CD14-positive monocyte (primary cell): Measurements from ENCODE around the gene ASPA. TPM values are rescaled to one million over a fixed set of nuclear protein-coding genes. Genes with fewer than 3 reads are reported as not detected.

Experiments used
- DNase-seq, 3 donors: peaks; one replicate each; pipeline ENCODE4 v3.0.0-alpha.2; 2011 to 2022
- H2AFZ ChIP-seq: 2 replicates; pipeline ENCODE4 v1.6.0; 2012; ENCODE audit warnings: mild to moderate bottlenecking, low read depth, low read length, inconsistent platforms; ENCODE audit not compliant: insufficient read depth, poor library complexity, severe bottlenecking
- H3K27ac ChIP-seq, 2 donors: 1 replicate in 1 of 2; 2 replicates in 1 of 2; pipeline ENCODE4 v1.5.1; 2012 to 2013; ENCODE audit warnings: low read length in 2 of 2, control low read depth in 1 of 2, inconsistent platforms in 1 of 2, low read depth in 1 of 2, mild to moderate bottlenecking in 1 of 2
- H3K27me3 ChIP-seq, 2 donors: one replicate each; pipeline versions ENCODE4 v1.6.0 to v1.6.1; 2011 to 2013; ENCODE audit warnings: low read length in 2 of 2; ENCODE audit not compliant: control insufficient read depth in 2 of 2, insufficient read depth in 2 of 2
- H3K36me3 ChIP-seq, 2 donors: replicated peaks in 1 of 2; 1 replicate in 1 of 2; 2 replicates in 1 of 2; pipeline versions ENCODE4 v1.5.1 to v1.6.1; 2012 to 2013; ENCODE audit warnings: low read length in 2 of 2, control low read depth in 1 of 2, inconsistent platforms in 1 of 2, mild to moderate bottlenecking in 1 of 2; ENCODE audit not compliant: insufficient read depth in 2 of 2, control insufficient read depth in 1 of 2
- H3K4me1 ChIP-seq, 2 donors: 1 replicate in 1 of 2; 2 replicates in 1 of 2; pipeline versions ENCODE4 v1.5.1 to v1.6.1; 2012 to 2013; ENCODE audit warnings: low read length in 2 of 2, control low read depth in 1 of 2, inconsistent platforms in 1 of 2, mild to moderate bottlenecking in 1 of 2, moderate library complexity in 1 of 2; ENCODE audit not compliant: insufficient read depth in 2 of 2, control insufficient read depth in 1 of 2
- H3K4me2 ChIP-seq: replicated peaks from 2 replicates; pipeline ENCODE3; 2012; ENCODE audit warnings: low read length, moderate library complexity, mild to moderate bottlenecking; ENCODE audit not compliant: poor library complexity, severe bottlenecking; ENCODE audit errors: extremely low read depth
- H3K4me3 ChIP-seq, 3 experiments: fragments of 200-600 bp in 1 of 3; sonication (generic) in 1 of 3; replicated peaks in 1 of 3; 1 replicate in 2 of 3; 2 replicates in 1 of 3; pipeline ENCODE4 v1.5.1; 2011 to 2013; ENCODE audit warnings: low read length in 3 of 3, mild to moderate bottlenecking in 3 of 3, control low read depth in 2 of 3, low read depth in 2 of 3, inconsistent platforms in 1 of 3, moderate library complexity in 1 of 3
- H3K79me2 ChIP-seq: 2 replicates; pipeline ENCODE4 v1.6.0; 2012; ENCODE audit warnings: mild to moderate bottlenecking, control low read depth, inconsistent platforms, low read length, moderate library complexity; ENCODE audit not compliant: insufficient read depth
- H3K9ac ChIP-seq: 2 replicates; pipeline ENCODE4 v1.6.0; 2017; ENCODE audit warnings: low read length, mild to moderate bottlenecking; ENCODE audit not compliant: insufficient read depth, poor library complexity, severe bottlenecking
- H3K9me3 ChIP-seq, 2 donors: replicated peaks in 1 of 2; 1 replicate in 1 of 2; 2 replicates in 1 of 2; pipeline versions ENCODE4 v1.5.1 to v1.6.1; 2012 to 2013; ENCODE audit warnings: low read length in 2 of 2, control low read depth in 1 of 2; ENCODE audit not compliant: control insufficient read depth in 1 of 2, insufficient read depth in 1 of 2
- H4K20me1 ChIP-seq: 2 replicates; pipeline ENCODE4 v1.6.0; 2012; ENCODE audit warnings: mild to moderate bottlenecking, low read length, control low read depth, moderate library complexity; ENCODE audit not compliant: insufficient read depth
- H3K27ac Mint-ChIP-seq, 7 donors: one replicate each; pipeline ENCODE4 v1.8.0; 2020; ENCODE audit warnings: mild to moderate bottlenecking in 7 of 7, mixed read lengths in 7 of 7, moderate library complexity in 6 of 7, inconsistent platforms in 2 of 7
- H3K27me3 Mint-ChIP-seq, 3 donors: one replicate each; pipeline ENCODE4 v1.8.0; 2021 to 2022; ENCODE audit warnings: low read depth in 3 of 3, mild to moderate bottlenecking in 3 of 3, mixed read lengths in 3 of 3, moderate library complexity in 3 of 3, inconsistent platforms in 1 of 3
- H3K36me3 Mint-ChIP-seq, 2 donors: one replicate each; pipeline ENCODE4 v1.8.0; 2020; ENCODE audit warnings: mixed read lengths in 2 of 2, inconsistent platforms in 1 of 2, mild to moderate bottlenecking in 1 of 2
- H3K4me1 Mint-ChIP-seq: one replicate; pipeline ENCODE4 v1.8.0; 2020; ENCODE audit warnings: mild to moderate bottlenecking, mixed read lengths
- H3K4me3 Mint-ChIP-seq, 2 donors: one replicate each; pipeline ENCODE4 v1.8.0; 2020; ENCODE audit warnings: mild to moderate bottlenecking in 2 of 2, mixed read lengths in 2 of 2, moderate library complexity in 1 of 2
- H3K9me3 Mint-ChIP-seq, 7 donors: one replicate each; pipeline ENCODE4 v1.8.0; 2020 to 2022; ENCODE audit warnings: mixed read lengths in 7 of 7, mild to moderate bottlenecking in 6 of 7, moderate library complexity in 6 of 7, inconsistent platforms in 2 of 7
- WGBS: methylation state at CpG from one replicate; pipeline ENCODE4 v1.1.5; 2013; ENCODE audit warnings: missing lambda C conversion rate; ENCODE audit not compliant: insufficient coverage; 5-methylcytosine and 5-hydroxymethylcytosine counted together
- intact Hi-C, 2 donors: fragments of 100-400 bp; cut with micrococcal nuclease; formaldehyde crosslinking; loops; one replicate each; pipeline versions ENCODE4 v1.15.0 to v1.15.1; 2023
- polyA plus RNA-seq, 3 donors: library from polyadenylated mRNA; depleted of rRNA in 1 of 3; unstranded in 2 of 3; stranded (reverse) in 1 of 3; fragments of 300-500 nt in 2 of 3; fragments of >200 nt in 1 of 3; fragmentation: Illumina TruSeq in 2 of 3; gene quantifications; 1 replicate in 2 of 3; 2 replicates in 1 of 3; pipeline ENCODE4 v1.2.3, GENCODE V29; 2012 to 2021
- TF ChIP-seq, protein P1 (sequence below): fragments of 200-600 bp; IDR thresholded peaks from one replicate; pipeline ENCODE4 v1.8.0; 2022; ENCODE audit warnings: antibody characterized with exemption, mild to moderate bottlenecking

ASPA gene
- polyA plus RNA-seq, 3 donors = not detected

DNA sequence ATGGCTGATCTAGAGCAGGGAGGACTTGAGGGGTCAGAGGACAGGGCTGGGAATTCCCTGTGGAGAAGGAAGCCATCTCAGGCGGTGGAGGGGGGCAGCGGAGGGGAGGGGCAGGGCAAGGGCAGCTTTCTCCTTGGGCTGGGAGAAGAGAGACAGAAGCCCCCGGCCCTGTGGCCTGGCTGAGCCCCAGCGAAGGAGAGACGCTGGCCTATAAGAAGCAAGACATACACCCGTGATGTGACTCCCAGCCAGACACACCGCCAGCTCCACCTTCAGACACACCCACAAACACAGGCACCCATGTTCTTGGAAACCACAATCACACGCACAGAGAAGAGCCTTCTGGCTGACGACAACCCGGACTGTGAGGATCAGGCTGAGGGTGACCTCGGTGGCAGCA lies 71.8 kb downstream of the ASPA start:
- peaks cover 6 to 9% (median 8%) of the 10 kb centered on the region in 3 donors for H3K27me3 Mint-ChIP-seq
- Histone ChIP-seq H4K20me1 (no peaks in the 10 kb centered on the region), H3K27ac (no peak overlapping the region), H3K79me2 (no peaks in the 10 kb centered on the region), H3K4me3 (no peak overlapping the region), H3K9ac (no peak overlapping the region), H3K4me2 (no peak overlapping the region), H3K36me3 (no peaks in the 10 kb centered on the region), H2AFZ (no peak overlapping the region), H3K9me3 (no peaks in the 10 kb centered on the region), H3K27me3 (no peaks in the 10 kb centered on the region), H3K4me1 (no peaks in the 10 kb centered on the region)
- no peaks in the 10 kb centered on the region for H3K4me1 Mint-ChIP-seq
- H3K27ac Mint-ChIP-seq = no peak overlapping the region
- no peak for DNase-seq
- WGBS = 77% methylated on average over 9 of the region's 11 CpGs
- H3K4me3 Mint-ChIP-seq = no peak overlapping the region
- TF ChIP-seq, protein P1, sequence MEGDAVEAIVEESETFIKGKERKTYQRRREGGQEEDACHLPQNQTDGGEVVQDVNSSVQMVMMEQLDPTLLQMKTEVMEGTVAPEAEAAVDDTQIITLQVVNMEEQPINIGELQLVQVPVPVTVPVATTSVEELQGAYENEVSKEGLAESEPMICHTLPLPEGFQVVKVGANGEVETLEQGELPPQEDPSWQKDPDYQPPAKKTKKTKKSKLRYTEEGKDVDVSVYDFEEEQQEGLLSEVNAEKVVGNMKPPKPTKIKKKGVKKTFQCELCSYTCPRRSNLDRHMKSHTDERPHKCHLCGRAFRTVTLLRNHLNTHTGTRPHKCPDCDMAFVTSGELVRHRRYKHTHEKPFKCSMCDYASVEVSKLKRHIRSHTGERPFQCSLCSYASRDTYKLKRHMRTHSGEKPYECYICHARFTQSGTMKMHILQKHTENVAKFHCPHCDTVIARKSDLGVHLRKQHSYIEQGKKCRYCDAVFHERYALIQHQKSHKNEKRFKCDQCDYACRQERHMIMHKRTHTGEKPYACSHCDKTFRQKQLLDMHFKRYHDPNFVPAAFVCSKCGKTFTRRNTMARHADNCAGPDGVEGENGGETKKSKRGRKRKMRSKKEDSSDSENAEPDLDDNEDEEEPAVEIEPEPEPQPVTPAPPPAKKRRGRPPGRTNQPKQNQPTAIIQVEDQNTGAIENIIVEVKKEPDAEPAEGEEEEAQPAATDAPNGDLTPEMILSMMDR = no peak
- H3K36me3 Mint-ChIP-seq = no peaks in the 10 kb centered on the region
- peaks cover 0 to 8% (median 0%) of the 10 kb centered on the region in 7 donors for H3K9me3 Mint-ChIP-seq
- intact Hi-C loops = no loop called here

DNA sequence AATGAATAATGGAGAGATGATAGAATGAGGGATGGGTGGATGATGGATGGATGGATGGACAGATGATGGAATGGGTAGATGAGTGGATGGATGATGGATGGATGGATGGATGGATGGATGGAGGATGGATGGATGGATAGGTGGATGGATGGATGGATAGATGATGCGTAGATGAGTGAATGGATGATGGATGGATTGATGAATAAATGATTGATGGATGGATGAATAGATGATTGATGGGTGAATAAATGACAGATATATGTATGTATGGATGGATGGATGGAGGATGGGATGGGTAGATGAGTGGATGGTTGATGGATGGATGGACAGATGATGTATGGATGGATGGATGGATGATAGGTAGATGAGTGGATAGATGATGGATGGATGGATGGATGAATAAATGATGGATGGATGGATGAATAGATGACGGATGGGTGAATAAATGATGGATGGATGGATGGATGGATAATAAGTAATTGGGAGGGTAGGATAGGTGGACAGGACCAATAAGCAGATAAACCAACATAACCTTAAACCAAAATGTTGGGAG lies 73.9 kb downstream of the ASPA start:
- Mint-ChIP-seq H3K4me1 (no peaks in the 10 kb centered on the region), H3K4me3 (no peak overlapping the region), H3K36me3 (no peaks in the 10 kb centered on the region), H3K27me3 (peaks cover 3 to 6% (median 4%) of the 10 kb centered on the region in 3 donors), H3K9me3 (peaks cover 0 to 8% (median 0%) of the 10 kb centered on the region in 7 donors), H3K27ac (no peak overlapping the region)
- WGBS = 100% methylated on average over 1 of the region's 2 CpGs
- H3K4me2 ChIP-seq = no peak overlapping the region
- H3K27ac ChIP-seq = no peak overlapping the region
- TF ChIP-seq, protein P1 = no peak
- no peaks in the 10 kb centered on the region for H3K9me3 ChIP-seq
- H4K20me1 ChIP-seq = no peaks in the 10 kb centered on the region
- intact Hi-C loops = no loop called here
- no peaks in the 10 kb centered on the region for H3K36me3 ChIP-seq
- no peak for DNase-seq
- no peaks in the 10 kb centered on the region for H3K79me2 ChIP-seq
- H3K4me3 ChIP-seq = no peak overlapping the region
- H3K9ac ChIP-seq = no peak overlapping the region
- no peaks in the 10 kb centered on the region for H3K27me3 ChIP-seq
- H3K4me1 ChIP-seq = no peaks in the 10 kb centered on the region
- H2AFZ ChIP-seq = no peak overlapping the region
